GM21381 (cell line): Measurements from ENCODE around the gene INO80B.
"Not testable (repeated sequence)": the region's sequence is repeated elsewhere in the genome, so short reads cannot be mapped to it uniquely, and the experiment has no call there.

Experiments
- ATAC-seq: cut with Tn5 transposase; IDR thresholded peaks from one replicate; pipeline ENCODE4 v1.9.1; 2021; ENCODE audit warnings: mild to moderate bottlenecking, moderate library complexity; ENCODE audit not compliant: unreplicated experiment

INO80B gene

DNA sequence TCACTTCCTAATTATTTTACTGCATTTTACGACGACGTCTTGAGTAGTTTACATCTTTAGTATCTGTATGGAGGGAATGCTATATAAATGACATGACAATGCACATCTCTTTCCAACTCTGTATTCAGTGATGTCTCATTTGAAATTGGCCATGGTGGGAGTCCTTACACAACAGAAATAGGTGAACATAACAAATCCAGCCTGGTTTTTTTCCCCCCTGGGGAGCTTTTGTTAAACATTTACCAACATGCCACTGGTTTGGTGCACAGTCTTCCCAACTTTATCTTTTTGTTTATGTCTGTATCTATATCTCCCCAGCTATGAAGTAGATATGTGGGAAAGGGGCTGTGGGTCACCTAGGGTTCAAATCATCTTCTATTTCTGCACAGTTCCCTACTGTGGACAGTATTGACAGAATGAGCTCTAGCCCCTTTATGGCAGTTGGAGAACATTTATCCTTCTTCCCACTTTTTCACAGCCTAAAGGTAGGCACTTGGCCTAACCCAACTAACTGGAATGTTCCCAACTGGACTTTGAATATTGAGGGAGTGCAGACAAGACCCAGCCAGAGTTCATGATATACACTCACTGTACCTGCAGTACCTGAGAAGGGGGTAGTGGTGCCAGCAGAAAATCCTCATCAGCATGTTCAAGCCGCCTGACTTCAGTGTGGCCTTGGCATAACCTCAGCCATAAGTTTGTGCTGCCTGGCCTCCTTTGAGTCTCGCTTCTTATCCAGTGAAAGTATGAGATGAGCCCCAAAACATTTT lies 7.5 kb upstream of the INO80B start:
- no peak for ATAC-seq

DNA sequence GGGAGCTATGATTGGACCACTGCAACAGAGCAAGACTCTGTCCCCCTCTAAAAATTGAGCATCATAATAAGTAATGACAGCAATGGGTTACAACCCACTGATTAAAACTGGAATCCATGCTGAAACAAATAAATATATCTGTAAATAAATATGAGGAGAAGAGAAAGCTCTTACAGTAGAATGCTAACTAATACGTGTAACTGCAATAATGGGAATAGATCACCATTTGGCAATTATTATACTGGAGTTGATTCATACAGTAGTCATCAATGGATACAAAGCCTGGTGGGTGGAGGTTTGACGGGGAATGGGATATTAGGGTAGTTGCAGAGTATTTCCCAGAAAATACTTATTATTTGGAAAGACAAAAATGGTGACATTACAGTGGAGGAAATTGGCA lies 6.1 kb upstream of the INO80B start:
- ATAC-seq: no peak

DNA sequence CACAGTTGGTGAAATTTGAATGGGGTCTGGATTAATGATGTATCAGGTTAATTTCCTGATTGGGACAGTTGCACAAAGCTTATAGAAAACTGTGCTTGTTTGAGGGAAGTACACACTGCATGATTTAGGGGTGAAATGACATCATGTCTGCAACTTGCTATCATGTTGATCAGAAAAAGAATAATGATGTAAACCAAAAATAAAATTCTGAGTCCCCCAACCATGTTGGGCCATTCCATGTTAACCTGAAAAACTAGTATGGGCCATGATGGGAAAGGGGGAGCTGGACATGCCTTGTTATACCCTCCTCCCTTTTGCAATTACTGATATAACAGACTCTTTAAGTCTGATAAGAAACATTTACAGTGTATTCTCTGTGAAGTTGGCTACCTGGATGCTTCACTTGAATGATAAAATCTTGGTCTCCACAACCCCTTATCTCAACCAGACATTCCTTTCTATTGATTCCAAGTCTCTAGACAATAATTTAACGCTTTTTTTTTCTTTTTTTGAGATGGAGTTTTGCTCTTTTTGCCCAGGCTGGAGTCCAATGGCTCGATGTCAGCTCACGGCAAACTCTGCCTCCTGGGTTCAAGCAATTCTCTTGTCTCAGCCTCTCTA lies 4.2 kb upstream of the INO80B start:
- no peak for ATAC-seq

DNA sequence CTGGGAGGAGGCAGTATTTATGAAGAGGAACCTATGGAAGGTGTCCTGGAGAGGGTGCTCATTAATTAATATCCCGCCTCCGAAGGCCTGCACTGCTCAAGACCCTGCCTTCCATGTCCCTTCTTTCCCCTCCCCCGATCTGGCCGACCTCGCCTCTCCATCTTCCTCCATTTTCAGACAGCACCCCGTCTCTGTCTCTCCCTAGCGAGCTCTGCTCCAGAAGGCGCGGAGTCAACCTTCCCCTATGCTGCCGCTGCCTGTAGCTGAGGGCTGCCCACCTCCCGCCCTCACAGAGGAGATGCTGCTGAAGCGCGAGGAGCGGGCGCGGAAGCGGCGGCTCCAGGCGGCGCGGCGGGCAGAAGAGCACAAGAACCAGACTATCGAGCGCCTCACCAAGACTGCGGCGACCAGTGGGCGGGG lies 2.3 kb downstream of the INO80B start:
- ATAC-seq: no peak

DNA sequence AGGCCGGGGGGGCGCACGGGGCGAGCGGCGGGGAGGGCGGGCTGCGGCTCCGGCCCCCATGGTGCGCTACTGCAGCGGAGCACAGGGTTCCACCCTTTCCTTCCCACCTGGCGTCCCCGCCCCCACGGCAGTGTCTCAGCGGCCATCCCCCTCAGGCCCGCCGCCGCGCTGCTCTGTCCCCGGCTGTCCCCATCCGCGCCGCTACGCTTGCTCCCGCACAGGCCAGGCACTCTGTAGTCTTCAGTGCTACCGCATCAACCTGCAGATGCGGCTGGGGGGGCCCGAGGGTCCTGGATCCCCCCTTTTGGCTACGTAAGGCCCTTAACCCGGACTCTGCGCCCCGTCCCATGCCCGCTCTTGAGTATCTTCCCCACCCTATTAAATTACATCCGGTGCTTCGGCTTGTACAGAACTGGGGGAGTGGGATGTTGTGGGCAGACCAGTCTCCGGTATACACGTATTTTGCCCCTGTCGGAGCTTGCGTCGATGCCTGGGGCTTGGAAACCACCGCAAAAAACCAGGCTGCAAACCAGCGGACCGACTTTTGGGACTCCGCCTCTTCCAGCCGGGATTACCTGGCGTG lies 2.8 kb downstream of the INO80B start:
- peak; percentile 23 for ATAC-seq

DNA sequence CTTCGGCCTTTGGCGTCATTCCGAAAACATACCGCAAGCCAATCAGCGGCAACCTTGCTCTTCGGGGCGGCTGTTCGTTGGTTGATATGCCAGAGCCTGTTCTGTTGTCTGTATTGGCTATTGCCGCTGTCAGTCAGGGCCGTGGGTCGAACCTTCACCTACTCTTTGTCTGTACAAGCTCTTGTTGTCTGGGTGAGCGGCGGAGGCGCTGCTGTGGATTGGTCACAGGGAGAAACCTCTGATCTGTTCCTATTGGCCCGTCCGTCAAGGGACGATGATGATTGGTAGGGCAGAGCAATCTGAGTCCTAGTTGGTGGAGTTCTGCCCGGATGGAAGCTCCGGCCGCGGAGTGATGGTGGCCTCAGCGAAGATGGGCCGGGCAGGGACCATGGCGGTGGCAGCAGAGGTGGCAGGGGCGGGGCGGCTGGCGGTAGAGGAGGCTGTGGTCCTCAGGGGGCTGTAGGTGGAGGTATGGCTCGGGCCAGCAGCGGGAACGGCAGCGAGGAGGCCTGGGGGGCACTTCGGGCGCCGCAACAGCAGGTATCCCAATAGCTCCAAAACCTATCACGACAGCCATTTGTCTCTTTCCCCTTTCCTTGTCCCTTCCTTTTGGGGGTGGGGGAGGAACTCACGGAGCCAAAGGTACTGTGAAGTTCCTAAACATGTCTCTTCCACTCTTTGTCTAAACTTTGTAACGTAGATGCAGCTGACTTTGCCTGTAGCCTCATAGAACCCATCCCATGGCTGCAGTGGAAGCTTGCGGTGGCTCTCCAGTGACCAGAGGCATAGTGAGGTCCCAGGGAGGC lies 3.4 kb downstream of the INO80B start, which contains the start of gene WBP1:
WBP1 (plus strand) TSS at position 307 of the 806 bp plus-strand sequence; CDS start at position 472, 165 bp downstream.
- ATAC-seq: peak; percentile 77

DNA sequence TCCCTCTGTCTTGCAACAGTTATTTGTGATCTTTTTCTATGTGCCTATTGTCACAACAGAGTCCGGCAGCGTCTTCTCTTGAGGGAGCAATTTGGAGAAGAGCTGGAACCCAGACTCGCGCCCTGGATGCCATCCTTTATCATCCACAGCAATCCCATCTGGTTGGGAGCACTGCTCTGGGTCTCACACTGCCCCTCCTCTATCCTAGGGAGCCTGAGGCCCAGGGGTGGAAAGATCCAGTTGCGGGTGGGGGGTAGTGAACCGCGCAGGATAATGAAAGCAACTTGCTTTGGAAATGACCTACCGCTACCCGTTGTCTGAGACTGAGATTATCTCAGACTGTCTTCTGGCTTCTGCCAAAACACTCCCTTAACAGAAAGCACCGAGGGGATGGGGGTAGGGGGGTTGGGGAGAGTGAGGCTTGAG lies 4.1 kb downstream of the INO80B start:
- ATAC-seq: no peak

DNA sequence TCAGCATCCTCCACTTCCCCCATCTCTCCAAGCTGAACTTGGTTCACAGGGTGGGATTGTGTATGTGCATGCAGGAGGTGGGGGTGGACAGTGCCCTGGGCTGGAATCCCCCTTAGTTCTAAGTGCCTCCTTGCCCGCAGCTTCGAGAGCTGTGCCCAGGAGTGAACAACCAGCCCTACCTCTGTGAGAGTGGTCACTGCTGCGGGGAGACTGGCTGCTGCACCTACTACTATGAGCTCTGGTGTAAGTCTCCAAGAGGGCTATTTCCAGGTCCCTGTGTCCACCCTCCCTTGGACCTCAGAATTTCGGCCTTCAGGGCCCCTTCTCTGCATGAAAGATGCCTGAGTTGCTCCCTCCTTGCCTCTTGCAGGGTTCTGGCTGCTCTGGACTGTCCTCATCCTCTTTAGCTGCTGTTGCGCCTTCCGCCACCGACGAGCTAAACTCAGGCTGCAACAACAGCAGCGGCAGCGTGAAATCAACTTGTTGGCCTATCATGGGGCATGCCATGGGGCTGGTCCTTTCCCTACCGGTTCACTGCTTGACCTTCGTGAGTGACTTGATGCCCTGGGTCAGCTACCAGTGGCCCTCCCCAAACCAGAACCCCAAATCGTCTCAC lies 4.7 kb downstream of the INO80B start:
- not testable (repeated sequence) for ATAC-seq

DNA sequence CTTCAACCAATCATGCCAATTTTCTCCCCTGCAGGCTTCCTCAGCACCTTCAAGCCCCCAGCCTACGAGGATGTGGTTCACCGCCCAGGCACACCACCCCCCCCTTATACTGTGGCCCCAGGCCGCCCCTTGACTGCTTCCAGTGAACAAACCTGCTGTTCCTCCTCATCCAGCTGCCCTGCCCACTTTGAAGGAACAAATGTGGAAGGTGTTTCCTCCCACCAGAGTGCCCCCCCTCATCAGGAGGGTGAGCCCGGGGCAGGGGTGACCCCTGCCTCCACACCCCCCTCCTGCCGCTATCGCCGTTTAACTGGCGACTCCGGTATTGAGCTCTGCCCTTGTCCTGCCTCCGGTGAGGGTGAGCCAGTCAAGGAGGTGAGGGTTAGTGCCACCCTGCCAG lies 5.3 kb downstream of the INO80B start:
- not testable (repeated sequence) for ATAC-seq

DNA sequence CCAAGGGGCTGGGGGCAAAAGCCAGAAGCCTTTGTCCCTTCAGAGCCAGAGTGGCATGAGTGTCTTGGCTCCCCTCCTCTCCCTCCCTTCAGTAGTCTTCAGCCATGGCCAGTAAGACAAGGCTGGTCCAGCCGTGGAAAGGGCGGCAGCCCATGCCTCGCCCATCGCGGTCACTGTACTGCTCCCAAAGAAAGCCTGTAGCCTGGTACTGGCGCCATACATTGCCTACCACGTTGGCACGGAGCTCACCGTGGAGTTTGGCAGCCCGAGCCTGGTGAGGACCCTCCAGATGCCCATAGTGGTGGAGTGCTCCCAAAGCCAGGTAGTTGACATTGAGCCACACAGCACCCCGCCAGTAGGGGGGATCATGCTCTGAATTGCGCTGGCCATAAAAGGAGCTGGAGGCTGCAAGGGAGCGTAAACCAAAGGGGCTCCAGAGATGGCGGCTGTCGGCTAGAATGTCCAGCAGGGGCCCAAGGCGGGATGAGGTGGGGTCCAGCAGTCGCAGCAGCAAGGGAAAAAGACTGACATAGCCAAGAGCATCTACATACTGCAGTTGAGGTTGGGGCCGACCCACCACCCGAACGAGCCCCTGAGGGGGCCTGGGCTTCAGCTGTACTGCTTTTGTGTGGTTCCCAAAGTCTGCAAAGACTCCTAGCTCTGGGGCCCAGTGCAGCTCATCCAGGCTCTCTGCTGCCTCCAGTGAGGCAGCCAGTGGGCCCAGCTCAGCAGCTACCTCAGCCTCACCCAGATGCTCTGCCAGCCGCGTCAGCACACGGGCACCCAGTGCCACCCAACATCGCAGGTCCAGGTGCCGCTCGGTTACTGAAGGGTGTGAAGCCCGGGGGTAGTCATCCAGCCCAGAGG lies 6.5 kb downstream of the INO80B start:
- no peak for ATAC-seq

DNA sequence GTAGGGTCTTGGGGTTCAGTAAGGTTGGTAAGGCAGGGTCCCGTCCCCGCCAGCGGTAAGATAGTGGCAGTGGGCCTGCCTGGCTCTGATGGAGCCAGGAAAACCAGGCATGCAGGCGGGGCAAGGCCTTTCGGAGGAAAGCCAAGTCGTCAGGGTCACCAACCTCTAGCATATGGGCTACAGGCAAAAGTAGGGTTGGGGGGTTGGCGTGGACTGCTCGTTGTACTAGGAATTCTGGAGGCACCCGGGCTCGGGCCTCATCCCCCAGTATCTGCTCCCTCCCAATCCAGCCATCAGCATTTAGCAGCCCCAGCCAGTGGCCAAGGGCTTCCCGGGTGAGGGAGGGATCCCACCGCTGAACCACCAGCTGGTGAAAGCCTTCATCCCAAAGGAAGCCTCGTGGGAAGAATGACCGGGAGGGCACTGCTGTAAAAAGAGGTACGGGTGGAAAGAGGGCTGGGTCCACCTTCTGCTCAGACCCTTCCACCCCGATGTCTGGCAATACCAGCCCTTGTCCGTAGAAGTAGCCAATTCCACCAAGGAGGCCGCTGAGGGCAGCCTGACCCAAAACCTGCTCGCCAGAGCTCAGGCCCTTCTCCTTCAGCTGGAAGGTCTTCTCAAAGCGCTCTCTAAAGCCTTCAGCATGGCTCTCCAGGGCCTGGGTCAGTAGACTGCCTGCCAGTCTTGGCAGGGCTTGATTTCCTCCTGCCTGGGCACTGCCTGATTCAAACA lies 7.3 kb downstream of the INO80B start:
- ATAC-seq: no peak

DNA sequence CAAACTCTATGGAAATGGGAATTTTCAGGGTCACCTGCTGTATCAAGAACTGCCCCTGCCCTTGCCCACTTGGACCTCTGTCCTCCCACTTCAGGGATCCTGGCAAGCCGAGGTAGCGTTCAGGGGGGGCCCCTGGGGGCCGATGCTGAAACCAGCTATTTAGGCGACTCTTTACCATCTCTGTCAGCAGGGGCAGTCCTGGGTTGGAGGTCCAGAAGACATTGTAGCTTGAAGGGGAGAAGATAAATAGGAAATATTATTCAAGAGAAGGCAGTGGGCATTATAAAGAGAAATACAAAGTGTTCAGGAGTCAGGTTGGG lies 7.9 kb downstream of the INO80B start:
- no peak for ATAC-seq

DNA sequence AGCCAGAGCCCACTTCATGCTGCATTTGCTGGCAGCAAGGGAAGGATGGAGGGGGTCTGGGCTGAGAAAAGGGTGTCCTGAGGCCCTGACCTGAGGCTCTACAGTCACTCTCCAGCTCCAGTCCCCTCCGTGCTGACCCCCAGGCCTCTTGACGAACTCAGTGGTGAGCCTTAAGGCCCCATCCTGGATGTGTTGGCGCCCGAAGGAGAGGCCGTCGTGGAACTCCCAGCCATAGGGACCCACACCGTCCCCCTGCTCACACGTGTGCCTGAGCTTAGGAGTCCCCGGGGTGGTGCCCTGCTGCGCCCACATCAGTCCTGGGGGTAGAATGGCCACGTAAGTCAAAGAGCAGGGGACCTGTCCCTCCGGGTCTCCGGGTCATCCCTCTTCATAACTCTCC lies 9.5 kb downstream of the INO80B start:
- ATAC-seq: no peak

DNA sequence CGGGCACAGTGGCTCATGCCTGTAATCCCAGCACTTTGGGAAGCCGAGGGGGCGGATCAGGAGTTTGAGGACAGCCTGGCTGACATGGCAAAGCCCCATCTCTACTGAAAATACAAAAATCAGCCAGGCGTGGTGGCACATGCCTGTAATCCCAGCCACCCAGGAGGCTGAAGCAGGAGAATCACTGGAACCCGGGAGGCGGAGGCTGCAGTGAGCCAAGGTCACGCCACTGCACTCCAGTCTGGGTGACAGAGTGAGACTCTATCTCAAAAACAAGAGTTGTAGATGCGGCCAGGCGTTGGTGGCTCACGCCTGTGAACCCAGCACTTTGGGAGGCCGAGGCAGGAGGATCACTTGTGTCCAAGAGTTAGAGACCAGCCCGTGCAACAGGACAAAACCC lies 15.9 kb downstream of the INO80B start:
- not testable (repeated sequence) for ATAC-seq

DNA sequence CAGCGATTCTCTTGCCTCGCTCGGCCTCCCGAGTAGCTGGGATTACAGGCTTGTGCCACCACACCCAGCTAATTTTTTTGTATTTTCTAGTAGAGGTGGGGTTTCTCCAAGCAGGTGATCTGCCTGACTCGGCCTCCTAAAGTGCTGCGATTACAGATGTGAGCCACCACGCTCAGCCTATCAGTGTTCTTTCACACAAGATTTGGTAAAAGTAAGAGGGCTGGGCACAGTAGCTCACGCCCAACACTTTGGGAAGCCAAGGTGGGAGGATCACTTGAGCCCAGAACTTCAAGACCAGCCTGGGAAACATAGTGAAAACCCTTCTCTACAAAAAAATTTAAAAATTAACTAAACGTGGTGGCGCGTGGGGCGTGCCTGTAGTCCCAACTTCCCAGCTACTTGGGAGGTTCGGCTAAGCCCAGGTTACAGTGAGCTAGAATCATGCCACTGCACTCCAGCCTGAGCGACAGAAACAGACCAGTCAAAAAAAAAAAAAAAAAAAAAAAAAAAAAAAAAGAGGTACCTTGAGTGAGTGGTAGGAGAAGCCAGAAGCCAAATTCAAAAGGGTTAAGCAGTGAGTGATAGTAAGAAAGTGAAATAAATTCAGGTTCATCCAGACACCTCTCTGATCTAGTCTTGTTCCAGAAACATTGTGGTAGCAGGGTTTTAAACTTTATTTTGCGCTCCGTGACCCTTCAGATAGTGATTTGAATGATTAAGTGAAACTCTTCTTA lies 16.6 kb downstream of the INO80B start:
- ATAC-seq: no peak

DNA sequence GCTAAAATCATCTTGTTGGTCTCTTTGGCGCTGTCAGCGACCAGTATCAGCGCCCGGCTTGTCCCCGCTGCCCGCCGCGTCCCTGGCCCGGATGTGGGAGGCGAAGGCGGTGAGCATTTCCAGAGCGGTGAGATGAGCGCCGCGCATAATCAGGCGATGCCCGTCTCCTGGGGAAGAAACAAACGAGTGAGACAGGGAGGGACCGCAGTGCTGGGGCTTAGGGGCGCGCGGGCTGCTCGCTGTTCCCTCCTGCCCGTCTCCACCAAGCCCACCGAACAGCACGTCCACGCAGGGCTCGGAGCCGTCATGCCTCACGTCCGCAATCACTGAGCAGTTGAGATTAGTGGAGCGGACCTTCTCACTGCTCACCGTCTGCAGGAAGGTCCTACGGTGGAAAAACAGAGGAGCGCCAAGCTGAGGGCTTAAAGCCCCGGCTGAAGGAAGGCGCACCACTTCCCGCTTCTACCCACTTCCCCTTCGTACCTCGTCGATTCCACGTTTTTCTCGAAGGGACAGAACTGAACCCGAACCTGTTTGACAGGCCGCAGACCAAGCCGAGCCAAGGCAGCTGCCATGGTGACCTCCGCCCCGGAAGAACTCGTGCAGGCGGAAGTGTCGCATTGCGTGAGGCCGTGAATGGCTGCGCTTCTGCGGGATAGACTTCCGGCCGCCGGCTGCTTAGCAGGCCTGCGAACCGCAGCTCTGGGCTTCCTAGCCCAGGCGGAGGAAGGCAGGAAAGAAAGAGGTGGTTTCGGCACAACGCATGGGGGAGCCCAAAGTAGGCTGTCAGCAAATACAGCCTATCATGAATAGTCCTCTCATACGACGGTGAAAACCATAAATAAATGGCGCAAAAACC lies 17.4 kb downstream of the INO80B start, which contains the start of gene MRPL53:
MRPL53 (minus strand) TSS at position 595 of the 859 bp plus-strand sequence; CDS start at position 575, 20 bp downstream.
- peak; percentile 82 for ATAC-seq

DNA sequence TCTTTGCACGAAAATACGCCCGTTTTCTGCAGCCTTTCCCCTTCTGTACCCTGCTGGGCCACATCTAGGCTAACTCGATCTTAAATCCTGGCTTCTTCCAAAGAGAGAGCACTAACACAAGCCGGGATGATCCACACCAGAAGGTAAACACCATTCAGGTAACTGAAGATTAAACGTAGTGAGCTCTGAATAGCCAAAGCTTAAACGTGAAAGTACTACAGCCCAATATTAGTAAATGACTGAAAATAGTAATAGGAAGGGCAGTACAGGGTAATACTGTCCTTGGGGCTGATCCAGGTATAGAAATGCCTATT lies 18.0 kb downstream of the INO80B start:
- ATAC-seq: no peak

DNA sequence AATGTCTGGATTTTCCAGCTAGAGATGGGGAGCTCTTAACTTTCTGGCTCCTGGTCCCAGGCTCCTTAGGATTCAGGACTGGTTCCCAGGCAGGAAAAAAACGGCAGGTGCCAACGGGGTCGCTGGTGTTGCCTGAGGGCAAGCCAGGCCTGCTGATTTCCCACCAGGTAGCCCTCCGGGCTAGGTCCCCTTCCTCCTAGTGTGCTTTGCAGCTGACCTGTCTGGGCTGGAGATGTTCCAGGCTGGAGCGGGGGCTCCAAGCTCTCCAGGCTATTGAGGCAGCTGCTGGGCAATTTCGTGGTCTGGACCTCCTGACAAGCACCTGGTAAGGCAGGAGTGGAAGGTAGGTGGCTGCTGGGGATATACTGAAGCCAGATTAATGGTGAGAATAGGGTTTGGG lies 19.6 kb downstream of the INO80B start:
- ATAC-seq: no peak
